Lower lobe of right lung (tissue), 2 donors: ENCODE results near the gene CUBN. TPM values are rescaled to one million over a fixed set of nuclear protein-coding genes. Genes with fewer than 3 reads are reported as not detected.

ENCODE experiments used
- ATAC-seq, 2 donors: fragments of 200-7000 bp; cut with Tn5 transposase; one replicate each; pipeline ENCODE4 v1.9.1; 2020 to 2022; ENCODE audit warnings: mild to moderate bottlenecking in 2 of 2, moderate library complexity in 2 of 2
- DNase-seq: peaks from one replicate; pipeline ENCODE4 v3.0.0-alpha.2; 2020
- H3K27ac ChIP-seq: fragments of 200-600 bp; one replicate; pipeline ENCODE4 v1.8.0; 2022
- H3K27me3 ChIP-seq: fragments of 200-600 bp; one replicate; pipeline ENCODE4 v1.8.0; 2022; ENCODE audit warnings: low read depth
- H3K36me3 ChIP-seq: fragments of 200-600 bp; one replicate; pipeline ENCODE4 v1.8.0; 2022; ENCODE audit warnings: mild to moderate bottlenecking
- H3K4me1 ChIP-seq: fragments of 200-600 bp; one replicate; pipeline ENCODE4 v1.8.0; 2022
- H3K4me3 ChIP-seq: fragments of 200-600 bp; one replicate; pipeline ENCODE4 v1.8.0; 2022; ENCODE audit warnings: mild to moderate bottlenecking
- H3K9me3 ChIP-seq: fragments of 200-600 bp; one replicate; pipeline ENCODE4 v1.8.0; 2022
- CTCF ChIP-seq: fragments of 200-600 bp; IDR thresholded peaks from one replicate; pipeline ENCODE4 v1.8.0; 2022; ENCODE audit warnings: antibody characterized with exemption, mild to moderate bottlenecking
- intact Hi-C: fragments of 100-400 bp; cut with DNase I; formaldehyde crosslinking; loops from one replicate; pipeline ENCODE4 v1.11.0; 2022
- total RNA-seq: library from RNA; stranded (reverse); fragmentation: NEBNext Ultra II Directional; extraction: Animal tissue kit (Norgen Biotek cat#: 25700); gene quantifications from one replicate; pipeline ENCODE4 v1.2.1, GENCODE V29; 2021
- donor health status: DM: no; HTN: yes; CAD: no; lungs with severe emphysema.

Gene CUBN
- total RNA-seq, 1 donor from 2014 or later, result 2.2 TPM

- Histone ChIP-seq H3K36me3 (no peaks in the 10 kb centered on the region), H3K27me3 (no peaks in the 10 kb centered on the region), H3K4me3 (no peak overlapping the region), H3K27ac (peak overlapping the region; percentile 66), H3K9me3 (no peaks in the 10 kb centered on the region), H3K4me1 (peaks cover 68% of the 10 kb centered on the region)
- TF ChIP-seq CTCF, result no peak
- ATAC-seq (peak; percentile 47 to 60), DNase-seq (no peak)
- intact Hi-C loops, result no loop called here
Measured at GRCh38 chr10:17025444-17026295, 103.9 kb downstream of the CUBN start.

- Histone ChIP-seq H3K36me3 (no peaks in the 10 kb centered on the region), H3K4me1 (peaks cover 57% of the 10 kb centered on the region), H3K9me3 (no peaks in the 10 kb centered on the region), H3K4me3 (no peak overlapping the region), H3K27ac (peak overlapping the region; percentile 76), H3K27me3 (no peaks in the 10 kb centered on the region)
- ATAC-seq (no peak), DNase-seq (no peak)
- intact Hi-C loops, result no loop called here
- TF ChIP-seq CTCF, result no peak
Measured at GRCh38 chr10:17024461-17024860, 105.2 kb downstream of the CUBN start.

GRCh38 chr10:17023386-17024298 is 106.0 kb downstream of the CUBN start:
- Histone ChIP-seq H3K27me3 (no peaks in the 10 kb centered on the region), H3K36me3 (no peaks in the 10 kb centered on the region), H3K27ac (peak overlapping the region; percentile 76), H3K4me3 (no peak overlapping the region), H3K9me3 (no peaks in the 10 kb centered on the region), H3K4me1 (peaks cover 50% of the 10 kb centered on the region)
- no peak for TF ChIP-seq CTCF
- ATAC-seq (peak; percentile 94 to 96), DNase-seq (no peak)
- intact Hi-C loops, result no loop called here

- peak; percentile 40 to 44 for ATAC-seq
- Histone ChIP-seq H3K4me1 (peaks cover 43% of the 10 kb centered on the region), H3K27me3 (no peaks in the 10 kb centered on the region), H3K9me3 (no peaks in the 10 kb centered on the region), H3K36me3 (no peaks in the 10 kb centered on the region), H3K4me3 (no peak overlapping the region), H3K27ac (peak overlapping the region; percentile 76)
- intact Hi-C loops, result no loop called here
- TF ChIP-seq CTCF, result no peak
- DNase-seq, result no peak
Measured at GRCh38 chr10:17022896-17023295, 106.7 kb downstream of the CUBN start.

GRCh38 chr10:17022466-17022825 is 107.2 kb downstream of the CUBN start:
- peaks cover 38% of the 10 kb centered on the region for H3K4me1 ChIP-seq
- intact Hi-C loops, result no loop called here
- ATAC-seq, result no peak
- H3K27me3 ChIP-seq, result no peaks in the 10 kb centered on the region
- DNase-seq, result no peak
- peak overlapping the region; percentile 76 for H3K27ac ChIP-seq
- no peaks in the 10 kb centered on the region for H3K36me3 ChIP-seq
- TF ChIP-seq CTCF, result no peak
- no peaks in the 10 kb centered on the region for H3K9me3 ChIP-seq
- H3K4me3 ChIP-seq, result no peak overlapping the region
